ENCODE results near the gene YARS1.
A peak's percentile ranks its signal among the peaks of the same experiment; 100 is the strongest.

The YARS1 gene

GRCh38 chr1:32763221-32763620 lies 53.9 kb downstream of the YARS1 start:
- Histone ChIP-seq H3K18ac (ENCODE audit: low read length) (no peak overlapping the region), H4K8ac (ENCODE audit: low read depth, low read length) (no peak overlapping the region), H2AK5ac (ENCODE audit: low read length) (no peak overlapping the region), H3K79me1 (ENCODE audit: low read length) (peaks cover 16% of the 10 kb centered on the region), H3K4me3 (ENCODE audit: low read length) (no peak overlapping the region), H3K23ac (ENCODE audit: low read length) (no peak overlapping the region), H2BK5ac (ENCODE audit: low read length) (no peak overlapping the region), H3K27ac (ENCODE audit: low read depth, low read length) (no peak overlapping the region), H3K36me3 (ENCODE audit: control insufficient read depth, insufficient read depth, low read length) (peaks cover 2% of the 10 kb centered on the region), H3K9ac (ENCODE audit: low read length) (no peak overlapping the region), H3K79me2 (ENCODE audit: control insufficient read depth, insufficient read depth, low read length) (peaks cover 36% of the 10 kb centered on the region), H3K4me1 (ENCODE audit: control insufficient read depth, low read depth, low read length) (peaks cover 41% of the 10 kb centered on the region), H4K5ac (ENCODE audit: low read length) (no peak overlapping the region), H3K4me2 (ENCODE audit: low read length) (no peak overlapping the region), H2BK15ac (replicated peaks; ENCODE audit: low read depth) (no peak overlapping the region), H3K4ac (ENCODE audit: low read depth, low read length) (no peak overlapping the region), H3K27me3 (ENCODE audit: insufficient read depth, low read length, poor library complexity) (no peaks in the 10 kb centered on the region), H2BK120ac (ENCODE audit: low read depth, low read length) (no peak overlapping the region), H3K56ac (ENCODE audit: low read length) (no peak overlapping the region)
- no CpG with 5 or more reads among the region's 5 CpGs for WGBS (ENCODE audit: extremely low coverage, insufficient coverage, low lambda C conversion rate)
- no peak for DNase-seq

GRCh38 chr1:32761936-32762335 lies 55.2 kb downstream of the YARS1 start:
- H3K4me2 ChIP-seq (ENCODE audit: low read length), result no peak overlapping the region
- H2AK5ac ChIP-seq (ENCODE audit: low read length), result no peak overlapping the region
- H2BK5ac ChIP-seq (ENCODE audit: low read length), result no peak overlapping the region
- peaks cover 11% of the 10 kb centered on the region for H3K79me1 ChIP-seq (ENCODE audit: low read length)
- no CpG with 5 or more reads among the region's 2 CpGs for WGBS (ENCODE audit: extremely low coverage, insufficient coverage, low lambda C conversion rate)
- H3K4me3 ChIP-seq (ENCODE audit: low read length), result no peak overlapping the region
- peaks cover 32% of the 10 kb centered on the region for H3K79me2 ChIP-seq (ENCODE audit: control insufficient read depth, insufficient read depth, low read length)
- no peak overlapping the region for H2BK120ac ChIP-seq (ENCODE audit: low read depth, low read length)
- no peak overlapping the region for H2BK15ac ChIP-seq (replicated peaks; ENCODE audit: low read depth)
- H3K56ac ChIP-seq (ENCODE audit: low read length), result no peak overlapping the region
- peaks cover 50% of the 10 kb centered on the region for H3K4me1 ChIP-seq (ENCODE audit: control insufficient read depth, low read depth, low read length)
- H4K8ac ChIP-seq (ENCODE audit: low read depth, low read length), result no peak overlapping the region
- H3K18ac ChIP-seq (ENCODE audit: low read length), result no peak overlapping the region
- no peak overlapping the region for H4K5ac ChIP-seq (ENCODE audit: low read length)
- no peaks in the 10 kb centered on the region for H3K36me3 ChIP-seq (ENCODE audit: control insufficient read depth, insufficient read depth, low read length)
- no peaks in the 10 kb centered on the region for H3K27me3 ChIP-seq (ENCODE audit: insufficient read depth, low read length, poor library complexity)
- DNase-seq, result no peak
- H3K23ac ChIP-seq (ENCODE audit: low read length), result no peak overlapping the region
- no peak overlapping the region for H3K27ac ChIP-seq (ENCODE audit: low read depth, low read length)
- no peak overlapping the region for H3K4ac ChIP-seq (ENCODE audit: low read depth, low read length)
- no peak overlapping the region for H3K9ac ChIP-seq (ENCODE audit: low read length)

DNA sequence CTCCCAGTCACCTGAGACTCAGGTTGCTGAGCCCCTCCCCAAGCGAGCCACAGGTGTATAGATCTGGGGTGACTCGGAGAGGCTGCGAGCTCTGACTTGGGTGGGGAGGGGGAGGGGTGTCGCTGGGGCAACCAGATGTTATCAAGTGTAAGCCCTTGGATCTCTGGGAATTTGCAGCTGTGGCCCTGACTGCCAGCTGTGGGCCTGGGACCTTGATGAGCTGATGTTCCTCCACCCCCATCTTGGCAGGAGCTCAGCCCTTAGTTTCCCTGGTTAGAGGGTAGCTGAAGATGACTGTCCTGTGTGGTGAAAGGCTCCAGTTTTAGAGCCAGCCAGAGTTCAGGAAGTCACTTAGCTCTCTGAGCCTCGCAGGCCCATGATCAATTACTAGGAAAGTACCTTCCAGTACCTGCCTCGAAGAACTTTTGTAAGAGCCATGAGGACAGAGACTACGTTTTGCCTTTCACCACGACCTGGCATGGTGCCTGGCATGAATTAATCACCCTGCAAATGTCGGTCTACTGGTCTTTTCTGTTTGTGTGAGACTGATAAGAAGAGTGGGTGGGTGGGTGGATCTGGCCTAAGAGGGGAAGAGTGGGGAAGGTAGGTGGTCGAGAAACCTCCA lies 55.8 kb downstream of the YARS1 start:
- no peaks in the 10 kb centered on the region for H3K27me3 ChIP-seq (ENCODE audit: insufficient read depth, low read length, poor library complexity)
- no peak overlapping the region for H3K4me2 ChIP-seq (ENCODE audit: low read length)
- H3K56ac ChIP-seq (ENCODE audit: low read length), result peak overlapping the region; percentile 54
- no peak overlapping the region for H2BK5ac ChIP-seq (ENCODE audit: low read length)
- H2AK5ac ChIP-seq (ENCODE audit: low read length), result no peak overlapping the region
- H3K27ac ChIP-seq (ENCODE audit: low read depth, low read length), result peak overlapping the region; percentile 8
- no peak overlapping the region for H4K8ac ChIP-seq (ENCODE audit: low read depth, low read length)
- H3K4me3 ChIP-seq (ENCODE audit: low read length), result no peak overlapping the region
- H3K23ac ChIP-seq (ENCODE audit: low read length), result no peak overlapping the region
- no peak overlapping the region for H2BK15ac ChIP-seq (replicated peaks; ENCODE audit: low read depth)
- peaks cover 49% of the 10 kb centered on the region for H3K4me1 ChIP-seq (ENCODE audit: control insufficient read depth, low read depth, low read length)
- H3K36me3 ChIP-seq (ENCODE audit: control insufficient read depth, insufficient read depth, low read length), result no peaks in the 10 kb centered on the region
- H3K4ac ChIP-seq (ENCODE audit: low read depth, low read length), result no peak overlapping the region
- H3K79me1 ChIP-seq (ENCODE audit: low read length), result peaks cover 11% of the 10 kb centered on the region
- H3K9ac ChIP-seq (ENCODE audit: low read length), result no peak overlapping the region
- peak; percentile 77 for DNase-seq
- no peak overlapping the region for H4K5ac ChIP-seq (ENCODE audit: low read length)
- no peak overlapping the region for H3K18ac ChIP-seq (ENCODE audit: low read length)
- H3K79me2 ChIP-seq (ENCODE audit: control insufficient read depth, insufficient read depth, low read length), result peaks cover 29% of the 10 kb centered on the region
- H2BK120ac ChIP-seq (ENCODE audit: low read depth, low read length), result no peak overlapping the region
- no CpG with 5 or more reads among the region's 10 CpGs for WGBS (ENCODE audit: extremely low coverage, insufficient coverage, low lambda C conversion rate)

DNA sequence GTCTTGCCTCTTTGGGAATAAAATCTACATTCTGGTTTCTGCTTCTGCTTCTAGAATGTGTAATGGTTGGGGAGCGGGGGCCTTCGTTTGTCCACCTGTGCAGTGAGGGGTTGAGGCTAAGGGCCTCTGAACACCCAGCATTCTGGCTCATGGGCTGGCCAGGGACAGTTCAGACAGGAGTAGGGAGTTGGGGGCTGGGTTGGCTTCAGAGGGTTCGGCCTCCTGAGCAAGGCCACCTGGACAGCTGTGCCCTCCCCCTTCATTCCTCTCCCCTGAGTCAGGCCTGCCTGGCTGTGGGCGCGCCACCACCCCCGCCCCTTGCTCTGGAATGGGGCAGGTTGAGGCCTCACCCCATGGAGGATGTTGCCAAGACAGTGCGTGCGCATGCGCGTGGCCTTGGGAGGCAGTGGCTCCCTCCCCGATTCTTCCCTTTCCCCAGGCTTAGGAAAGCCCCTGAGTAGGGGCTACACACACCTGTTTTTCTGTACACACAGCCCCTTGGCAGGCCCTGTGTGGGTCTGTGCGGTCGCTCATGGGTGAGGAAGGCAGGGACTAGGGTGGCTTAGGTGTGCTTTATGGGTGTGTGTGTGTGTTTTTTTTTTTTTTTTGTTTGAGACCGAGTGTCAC lies 57.0 kb downstream of the YARS1 start:
- Histone ChIP-seq H3K18ac (ENCODE audit: low read length) (peak overlapping the region; percentile 82), H3K79me1 (ENCODE audit: low read length) (peaks cover 11% of the 10 kb centered on the region), H3K36me3 (ENCODE audit: control insufficient read depth, insufficient read depth, low read length) (no peaks in the 10 kb centered on the region), H4K5ac (ENCODE audit: low read length) (no peak overlapping the region), H3K56ac (ENCODE audit: low read length) (peak overlapping the region; percentile 11), H4K8ac (ENCODE audit: low read depth, low read length) (no peak overlapping the region), H3K4me1 (ENCODE audit: control insufficient read depth, low read depth, low read length) (peaks cover 48% of the 10 kb centered on the region), H3K4ac (ENCODE audit: low read depth, low read length) (no peak overlapping the region), H2BK120ac (ENCODE audit: low read depth, low read length) (no peak overlapping the region), H3K79me2 (ENCODE audit: control insufficient read depth, insufficient read depth, low read length) (peaks cover 34% of the 10 kb centered on the region), H3K27ac (ENCODE audit: low read depth, low read length) (peak overlapping the region; percentile 77), H3K23ac (ENCODE audit: low read length) (no peak overlapping the region), H2BK15ac (replicated peaks; ENCODE audit: low read depth) (no peak overlapping the region), H2BK5ac (ENCODE audit: low read length) (no peak overlapping the region), H2AK5ac (ENCODE audit: low read length) (no peak overlapping the region), H3K4me2 (ENCODE audit: low read length) (peak overlapping the region; percentile 1), H3K4me3 (ENCODE audit: low read length) (no peak overlapping the region), H3K9ac (ENCODE audit: low read length) (peak overlapping the region; percentile 8), H3K27me3 (ENCODE audit: insufficient read depth, low read length, poor library complexity) (no peaks in the 10 kb centered on the region)
- WGBS (ENCODE audit: extremely low coverage, insufficient coverage, low lambda C conversion rate), result no CpG with 5 or more reads among the region's 14 CpGs
- DNase-seq, result peak; percentile 99

GRCh38 chr1:32759521-32759981 lies 57.6 kb downstream of the YARS1 start:
- Histone ChIP-seq H3K27me3 (ENCODE audit: insufficient read depth, low read length, poor library complexity) (no peaks in the 10 kb centered on the region), H4K5ac (ENCODE audit: low read length) (no peak overlapping the region), H3K18ac (ENCODE audit: low read length) (peak overlapping the region; percentile 82), H3K4me1 (ENCODE audit: control insufficient read depth, low read depth, low read length) (peaks cover 44% of the 10 kb centered on the region), H4K8ac (ENCODE audit: low read depth, low read length) (no peak overlapping the region), H2BK120ac (ENCODE audit: low read depth, low read length) (peak overlapping the region; percentile 55), H2BK15ac (replicated peaks; ENCODE audit: low read depth) (no peak overlapping the region), H3K4me2 (ENCODE audit: low read length) (peak overlapping the region; percentile 1), H2AK5ac (ENCODE audit: low read length) (no peak overlapping the region), H3K23ac (ENCODE audit: low read length) (no peak overlapping the region), H2BK5ac (ENCODE audit: low read length) (peak overlapping the region; percentile 6), H3K79me2 (ENCODE audit: control insufficient read depth, insufficient read depth, low read length) (peaks cover 36% of the 10 kb centered on the region), H3K9ac (ENCODE audit: low read length) (no peak overlapping the region), H3K4ac (ENCODE audit: low read depth, low read length) (peak overlapping the region; percentile 40), H3K27ac (ENCODE audit: low read depth, low read length) (peak overlapping the region; percentile 77), H3K56ac (ENCODE audit: low read length) (peak overlapping the region; percentile 52), H3K79me1 (ENCODE audit: low read length) (peaks cover 11% of the 10 kb centered on the region), H3K4me3 (ENCODE audit: low read length) (no peak overlapping the region), H3K36me3 (ENCODE audit: control insufficient read depth, insufficient read depth, low read length) (no peaks in the 10 kb centered on the region)
- WGBS (ENCODE audit: extremely low coverage, insufficient coverage, low lambda C conversion rate), result no CpG with 5 or more reads among the region's 5 CpGs
- peak; percentile 68 for DNase-seq

Data from mesendoderm (in vitro differentiated cells).